NT2/D1 (cell line): ENCODE results near the gene SNX11.

ENCODE experiments used
- DNase-seq: peaks from one replicate; pipeline ENCODE4 v3.0.0-alpha.2; 2011; ENCODE audit warnings: low read depth, low spot score
- H3K27me3 ChIP-seq: 2 replicates; pipeline ENCODE4 v1.6.0; 2011; ENCODE audit warnings: mild to moderate bottlenecking; ENCODE audit not compliant: insufficient read length, insufficient read depth
- H3K36me3 ChIP-seq: 2 replicates; pipeline ENCODE4 v1.6.1; 2011; ENCODE audit warnings: mild to moderate bottlenecking, low read length, mixed read lengths; ENCODE audit not compliant: insufficient read depth, insufficient read length
- H3K4me1 ChIP-seq: 2 replicates; pipeline ENCODE4 v1.5.1; 2011; ENCODE audit not compliant: insufficient read depth, insufficient read length
- H3K4me3 ChIP-seq: 2 replicates; pipeline ENCODE4 v1.5.1; 2011; ENCODE audit warnings: low read depth; ENCODE audit not compliant: insufficient read length
- H3K9ac ChIP-seq: 2 replicates; pipeline ENCODE4 v1.6.0; 2011; ENCODE audit warnings: low read depth; ENCODE audit not compliant: insufficient read length
- H3K9me3 ChIP-seq: 2 replicates; pipeline ENCODE4 v1.5.1; 2011; ENCODE audit warnings: mild to moderate bottlenecking, low read length; ENCODE audit not compliant: insufficient read depth
- SUZ12 ChIP-seq: IDR thresholded peaks from 2 replicates; pipeline ENCODE4 v1.6.1; 2011; ENCODE audit not compliant: insufficient read length, insufficient read depth; ENCODE audit errors: extremely low read depth
- YY1 ChIP-seq: IDR thresholded peaks from 2 replicates; pipeline ENCODE4 v1.6.1; 2011; ENCODE audit not compliant: insufficient read length, insufficient read depth
- ZNF274 ChIP-seq: IDR thresholded peaks from 2 replicates; pipeline ENCODE4 v1.6.1; 2011; ENCODE audit warnings: mild to moderate bottlenecking, low read depth, low read length

The SNX11 gene

DNA sequence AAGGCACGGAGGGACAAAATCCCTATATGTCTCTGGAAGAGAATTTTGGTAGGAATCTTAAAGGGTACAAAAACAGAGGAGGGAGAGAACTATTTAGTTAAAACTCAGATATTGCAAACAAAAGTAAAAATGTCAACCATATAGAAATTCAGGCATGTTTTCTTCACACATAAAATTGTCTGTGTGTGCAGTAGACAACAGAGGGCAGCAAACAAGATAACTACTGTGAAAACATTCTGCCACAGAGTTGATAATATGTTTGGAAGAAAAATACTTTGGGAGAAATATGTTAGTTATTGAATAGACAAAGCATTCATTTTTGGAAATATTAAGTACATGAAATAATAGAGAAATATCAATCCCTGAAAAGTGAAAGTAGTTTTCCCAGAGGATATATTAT, 56.2 kb downstream of the SNX11 start:
- no peak overlapping the region for H3K9ac ChIP-seq
- H3K4me3 ChIP-seq = no peak overlapping the region
- no peak for DNase-seq
- no peaks in the 10 kb centered on the region for H3K36me3 ChIP-seq
- H3K4me1 ChIP-seq = peaks cover 6% of the 10 kb centered on the region
- H3K9me3 ChIP-seq = no peaks in the 10 kb centered on the region
- no peak for TF ChIP-seq ZNF274
- no peak for TF ChIP-seq YY1
- TF ChIP-seq SUZ12 = no peak
- H3K27me3 ChIP-seq = peaks cover under 1% of the 10 kb centered on the region

DNA sequence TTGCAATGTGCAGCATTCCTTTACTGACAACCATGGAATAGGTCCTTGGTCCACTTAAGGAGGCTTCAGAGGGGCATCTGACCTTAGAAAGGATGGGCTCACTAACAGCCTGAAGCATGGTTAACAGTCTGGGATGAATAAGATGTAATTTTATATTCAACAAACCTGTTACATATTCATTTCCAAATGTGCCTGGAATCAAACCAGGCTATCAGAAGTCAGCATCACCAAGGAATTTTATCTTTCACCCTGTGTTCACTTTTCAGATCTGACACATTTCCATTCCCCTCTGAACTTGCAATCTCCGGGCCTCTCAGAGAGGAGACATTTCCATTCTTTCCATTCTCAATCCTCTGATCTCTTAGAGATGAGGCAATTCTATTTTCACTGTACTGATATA, 62.4 kb downstream of the SNX11 start:
- H3K9me3 ChIP-seq = no peaks in the 10 kb centered on the region
- H3K4me3 ChIP-seq = no peak overlapping the region
- no peak for DNase-seq
- peaks cover 10% of the 10 kb centered on the region for H3K27me3 ChIP-seq
- no peaks in the 10 kb centered on the region for H3K36me3 ChIP-seq
- no peak overlapping the region for H3K9ac ChIP-seq
- no peaks in the 10 kb centered on the region for H3K4me1 ChIP-seq
- TF ChIP-seq SUZ12 (no peak), ZNF274 (no peak), YY1 (no peak)
